Osteoblast (primary cell): ENCODE results near the gene GNB3. TPM values are rescaled to one million over a fixed set of nuclear protein-coding genes. Genes with fewer than 3 reads are reported as not detected.

Experiments used
- DNase-seq: peaks from one replicate; pipeline ENCODE4 v3.0.0; 2011; ENCODE audit warnings: low spot score, mixed read lengths; ENCODE audit not compliant: insufficient read length; ENCODE audit errors: missing footprints
- H2AFZ ChIP-seq: 2 replicates; pipeline ENCODE4 v1.6.0; 2011; ENCODE audit warnings: mild to moderate bottlenecking, low read length
- H3K27ac ChIP-seq: 2 replicates; pipeline ENCODE4 v1.5.1; 2011; ENCODE audit warnings: mild to moderate bottlenecking, low read depth, low read length, moderate library complexity
- H3K27me3 ChIP-seq: 2 replicates; pipeline ENCODE4 v1.6.0; 2012; ENCODE audit warnings: mild to moderate bottlenecking, control low read depth, inconsistent platforms, low read length, moderate library complexity; ENCODE audit not compliant: insufficient read depth
- H3K36me3 ChIP-seq: 2 replicates; pipeline ENCODE4 v1.5.1; 2011; ENCODE audit warnings: mild to moderate bottlenecking, low read length, control low read depth, moderate library complexity; ENCODE audit not compliant: insufficient read depth
- H3K4me1 ChIP-seq: 2 replicates; pipeline ENCODE4 v1.5.1; 2011; ENCODE audit warnings: mild to moderate bottlenecking, low read length, control low read depth, moderate library complexity; ENCODE audit not compliant: insufficient read depth
- H3K4me2 ChIP-seq: 2 replicates; pipeline ENCODE4 v1.6.0; 2011; ENCODE audit warnings: mild to moderate bottlenecking, low read length; ENCODE audit not compliant: insufficient read depth
- H3K4me3 ChIP-seq: fragments of 200-600 bp; sonication (generic); 3 replicates; pipeline ENCODE4 v1.5.1; 2012; ENCODE audit warnings: mild to moderate bottlenecking, low read length, inconsistent platforms; ENCODE audit not compliant: insufficient read depth
- H3K79me2 ChIP-seq: 2 replicates; pipeline ENCODE4 v1.6.0; 2012; ENCODE audit warnings: mild to moderate bottlenecking, low read length, control low read depth, inconsistent platforms; ENCODE audit not compliant: insufficient read depth
- H3K9me3 ChIP-seq: 2 replicates; pipeline ENCODE4 v1.5.1; 2011; ENCODE audit warnings: low read depth, low read length, control low read depth
- H4K20me1 ChIP-seq: 2 replicates; pipeline ENCODE4 v1.6.0; 2012; ENCODE audit warnings: mild to moderate bottlenecking, low read length, control low read depth; ENCODE audit not compliant: insufficient read depth
- total RNA-seq: library from RNA; depleted of rRNA; stranded (reverse); fragments of >200 nt; gene quantifications from 2 replicates; pipeline ENCODE4 v1.2.3, GENCODE V29; 2012
- TF ChIP-seq, protein P1 (sequence below): IDR thresholded peaks from 2 replicates; pipeline ENCODE4 v1.5.1; 2011; ENCODE audit warnings: mild to moderate bottlenecking, low read depth, low read length, moderate library complexity; ENCODE audit errors: extremely low read depth

GNB3 gene
- total RNA-seq, 1 donor = 1.4 TPM

DNA sequence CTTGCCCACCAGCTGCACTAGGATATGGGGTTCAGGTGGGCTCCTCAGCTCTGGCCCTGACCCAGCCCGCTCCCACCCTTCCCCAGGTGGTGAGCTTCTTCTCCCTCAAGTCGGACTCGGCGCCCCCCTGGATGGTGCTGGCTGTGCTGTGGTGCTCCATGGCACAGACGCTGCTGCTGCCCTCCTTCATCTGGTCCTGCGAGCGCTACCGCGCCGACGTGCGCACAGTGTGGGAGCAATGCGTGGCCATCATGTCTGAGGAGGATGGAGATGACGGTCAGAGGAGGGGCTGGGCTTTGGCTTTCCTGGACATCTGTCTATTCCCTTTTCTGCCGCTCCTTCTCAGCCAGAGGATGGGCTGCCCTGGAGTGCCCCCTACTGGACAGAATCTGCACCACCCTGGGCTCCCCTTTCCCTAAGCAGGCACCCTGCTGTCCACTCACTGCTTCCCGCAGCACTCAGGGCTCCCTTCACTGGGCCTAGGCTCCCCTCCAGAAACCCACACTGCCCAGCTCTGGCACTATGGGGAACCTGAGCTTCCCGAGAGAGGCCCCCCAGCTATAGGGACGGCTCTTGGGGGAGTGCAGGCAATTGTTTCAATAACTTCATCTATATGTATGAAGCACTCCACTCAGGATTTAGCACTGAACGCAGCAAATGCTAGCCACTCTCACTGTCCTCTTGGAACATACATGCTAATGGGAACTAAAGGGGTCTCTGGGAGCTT is 15.2 kb upstream of the GNB3 start:
- H2AFZ ChIP-seq = peak overlapping the region; percentile 55
- peaks cover 3% of the 10 kb centered on the region for H4K20me1 ChIP-seq
- DNase-seq = peak; percentile 100
- H3K36me3 ChIP-seq = peaks cover under 1% of the 10 kb centered on the region
- H3K4me1 ChIP-seq = peaks cover 26% of the 10 kb centered on the region
- H3K9me3 ChIP-seq = no peaks in the 10 kb centered on the region
- H3K4me2 ChIP-seq = peak overlapping the region; percentile 76
- peak overlapping the region; percentile 60 for H3K4me3 ChIP-seq
- peaks cover 9% of the 10 kb centered on the region for H3K27me3 ChIP-seq
- TF ChIP-seq, protein P1, sequence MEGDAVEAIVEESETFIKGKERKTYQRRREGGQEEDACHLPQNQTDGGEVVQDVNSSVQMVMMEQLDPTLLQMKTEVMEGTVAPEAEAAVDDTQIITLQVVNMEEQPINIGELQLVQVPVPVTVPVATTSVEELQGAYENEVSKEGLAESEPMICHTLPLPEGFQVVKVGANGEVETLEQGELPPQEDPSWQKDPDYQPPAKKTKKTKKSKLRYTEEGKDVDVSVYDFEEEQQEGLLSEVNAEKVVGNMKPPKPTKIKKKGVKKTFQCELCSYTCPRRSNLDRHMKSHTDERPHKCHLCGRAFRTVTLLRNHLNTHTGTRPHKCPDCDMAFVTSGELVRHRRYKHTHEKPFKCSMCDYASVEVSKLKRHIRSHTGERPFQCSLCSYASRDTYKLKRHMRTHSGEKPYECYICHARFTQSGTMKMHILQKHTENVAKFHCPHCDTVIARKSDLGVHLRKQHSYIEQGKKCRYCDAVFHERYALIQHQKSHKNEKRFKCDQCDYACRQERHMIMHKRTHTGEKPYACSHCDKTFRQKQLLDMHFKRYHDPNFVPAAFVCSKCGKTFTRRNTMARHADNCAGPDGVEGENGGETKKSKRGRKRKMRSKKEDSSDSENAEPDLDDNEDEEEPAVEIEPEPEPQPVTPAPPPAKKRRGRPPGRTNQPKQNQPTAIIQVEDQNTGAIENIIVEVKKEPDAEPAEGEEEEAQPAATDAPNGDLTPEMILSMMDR = peak; percentile 97
- peaks cover 30% of the 10 kb centered on the region for H3K79me2 ChIP-seq
- H3K27ac ChIP-seq = no peak overlapping the region

DNA sequence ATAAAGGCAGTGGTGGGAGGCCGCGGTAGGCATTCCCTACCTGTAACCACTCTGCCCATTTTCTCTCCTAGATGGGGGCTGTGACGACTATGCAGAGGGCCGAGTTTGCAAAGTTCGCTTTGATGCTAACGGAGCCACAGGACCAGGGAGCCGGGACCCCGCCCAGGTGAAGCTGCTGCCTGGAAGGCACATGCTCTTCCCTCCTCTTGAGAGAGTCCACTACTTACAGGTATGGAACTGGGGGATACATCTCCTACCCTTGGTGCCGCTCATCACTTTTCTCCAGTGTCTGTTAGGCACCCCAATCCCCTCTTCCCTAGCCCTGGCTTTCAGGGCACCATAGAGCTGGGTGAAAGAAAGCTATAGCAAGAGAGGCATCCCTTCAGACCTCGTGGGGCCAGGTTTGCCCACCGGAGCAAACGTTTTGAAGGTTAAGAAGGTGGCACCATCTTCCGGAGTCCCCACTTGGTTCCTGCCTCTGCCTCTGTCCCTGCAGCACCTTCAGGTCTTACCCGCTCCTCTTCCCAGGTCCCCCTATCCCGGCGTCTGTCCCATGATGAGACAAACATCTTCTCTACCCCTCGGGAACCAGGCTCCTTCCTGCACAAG is 14.5 kb upstream of the GNB3 start:
- peaks cover 5% of the 10 kb centered on the region for H4K20me1 ChIP-seq
- H3K4me2 ChIP-seq = no peak overlapping the region
- H3K79me2 ChIP-seq = peaks cover 36% of the 10 kb centered on the region
- peaks cover 26% of the 10 kb centered on the region for H3K4me1 ChIP-seq
- no peak overlapping the region for H2AFZ ChIP-seq
- H3K9me3 ChIP-seq = no peaks in the 10 kb centered on the region
- peaks cover 8% of the 10 kb centered on the region for H3K36me3 ChIP-seq
- peak; percentile 54 for DNase-seq
- H3K4me3 ChIP-seq = no peak overlapping the region
- peaks cover 9% of the 10 kb centered on the region for H3K27me3 ChIP-seq
- TF ChIP-seq, protein P1 = no peak
- no peak overlapping the region for H3K27ac ChIP-seq

DNA sequence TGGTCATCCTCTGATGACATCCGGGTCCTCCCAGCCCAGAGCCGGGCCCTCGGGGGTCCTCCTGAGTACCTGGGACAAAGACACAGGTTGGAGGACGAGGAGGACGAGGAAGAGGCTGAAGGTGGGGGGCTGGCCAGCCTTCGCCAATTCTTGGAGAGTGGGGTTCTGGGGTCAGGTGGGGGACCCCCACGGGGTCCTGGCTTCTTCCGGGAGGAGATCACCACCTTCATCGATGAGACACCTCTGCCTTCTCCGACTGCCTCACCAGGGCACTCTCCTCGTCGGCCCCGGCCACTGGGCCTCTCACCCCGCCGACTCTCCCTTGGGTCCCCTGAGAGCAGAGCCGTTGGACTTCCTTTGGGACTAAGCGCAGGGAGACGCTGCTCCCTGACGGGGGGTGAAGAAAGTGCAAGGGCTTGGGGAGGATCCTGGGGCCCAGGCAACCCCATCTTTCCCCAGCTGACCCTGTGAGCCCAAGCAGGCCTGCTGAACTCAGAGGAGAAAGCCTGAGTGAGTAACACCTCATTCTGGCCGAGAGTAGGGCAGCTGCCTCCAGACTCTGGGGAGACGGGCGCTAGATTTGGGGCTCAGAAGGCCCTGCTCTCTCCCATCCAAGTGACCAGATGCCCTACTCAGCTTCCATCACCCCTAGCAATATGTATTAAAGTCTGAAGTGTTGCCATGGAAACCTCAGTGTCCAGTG is 13.8 kb upstream of the GNB3 start:
- peak; percentile 91 for DNase-seq
- Histone ChIP-seq H3K4me3 (peak overlapping the region; percentile 16), H3K4me2 (peak overlapping the region; percentile 65), H3K4me1 (peaks cover 24% of the 10 kb centered on the region), H3K79me2 (peaks cover 39% of the 10 kb centered on the region), H4K20me1 (peaks cover 5% of the 10 kb centered on the region), H2AFZ (peak overlapping the region; percentile 4), H3K27me3 (peaks cover 9% of the 10 kb centered on the region), H3K9me3 (no peaks in the 10 kb centered on the region), H3K36me3 (peaks cover 14% of the 10 kb centered on the region), H3K27ac (peak overlapping the region; percentile 8)
- TF ChIP-seq, protein P1 = no peak
